Measurements from ENCODE around the gene KRI1. TPM values are rescaled to one million over a fixed set of nuclear protein-coding genes. Genes with fewer than 3 reads are reported as not detected.

The KRI1 gene
- total and polyA plus RNA-seq, 2 of the 8 experiments (the other 6 are each of a cell fraction or from before 2014, with no cell fraction given), result 14.2 to 45.2 TPM

- TF ChIP-seq, protein P1, sequence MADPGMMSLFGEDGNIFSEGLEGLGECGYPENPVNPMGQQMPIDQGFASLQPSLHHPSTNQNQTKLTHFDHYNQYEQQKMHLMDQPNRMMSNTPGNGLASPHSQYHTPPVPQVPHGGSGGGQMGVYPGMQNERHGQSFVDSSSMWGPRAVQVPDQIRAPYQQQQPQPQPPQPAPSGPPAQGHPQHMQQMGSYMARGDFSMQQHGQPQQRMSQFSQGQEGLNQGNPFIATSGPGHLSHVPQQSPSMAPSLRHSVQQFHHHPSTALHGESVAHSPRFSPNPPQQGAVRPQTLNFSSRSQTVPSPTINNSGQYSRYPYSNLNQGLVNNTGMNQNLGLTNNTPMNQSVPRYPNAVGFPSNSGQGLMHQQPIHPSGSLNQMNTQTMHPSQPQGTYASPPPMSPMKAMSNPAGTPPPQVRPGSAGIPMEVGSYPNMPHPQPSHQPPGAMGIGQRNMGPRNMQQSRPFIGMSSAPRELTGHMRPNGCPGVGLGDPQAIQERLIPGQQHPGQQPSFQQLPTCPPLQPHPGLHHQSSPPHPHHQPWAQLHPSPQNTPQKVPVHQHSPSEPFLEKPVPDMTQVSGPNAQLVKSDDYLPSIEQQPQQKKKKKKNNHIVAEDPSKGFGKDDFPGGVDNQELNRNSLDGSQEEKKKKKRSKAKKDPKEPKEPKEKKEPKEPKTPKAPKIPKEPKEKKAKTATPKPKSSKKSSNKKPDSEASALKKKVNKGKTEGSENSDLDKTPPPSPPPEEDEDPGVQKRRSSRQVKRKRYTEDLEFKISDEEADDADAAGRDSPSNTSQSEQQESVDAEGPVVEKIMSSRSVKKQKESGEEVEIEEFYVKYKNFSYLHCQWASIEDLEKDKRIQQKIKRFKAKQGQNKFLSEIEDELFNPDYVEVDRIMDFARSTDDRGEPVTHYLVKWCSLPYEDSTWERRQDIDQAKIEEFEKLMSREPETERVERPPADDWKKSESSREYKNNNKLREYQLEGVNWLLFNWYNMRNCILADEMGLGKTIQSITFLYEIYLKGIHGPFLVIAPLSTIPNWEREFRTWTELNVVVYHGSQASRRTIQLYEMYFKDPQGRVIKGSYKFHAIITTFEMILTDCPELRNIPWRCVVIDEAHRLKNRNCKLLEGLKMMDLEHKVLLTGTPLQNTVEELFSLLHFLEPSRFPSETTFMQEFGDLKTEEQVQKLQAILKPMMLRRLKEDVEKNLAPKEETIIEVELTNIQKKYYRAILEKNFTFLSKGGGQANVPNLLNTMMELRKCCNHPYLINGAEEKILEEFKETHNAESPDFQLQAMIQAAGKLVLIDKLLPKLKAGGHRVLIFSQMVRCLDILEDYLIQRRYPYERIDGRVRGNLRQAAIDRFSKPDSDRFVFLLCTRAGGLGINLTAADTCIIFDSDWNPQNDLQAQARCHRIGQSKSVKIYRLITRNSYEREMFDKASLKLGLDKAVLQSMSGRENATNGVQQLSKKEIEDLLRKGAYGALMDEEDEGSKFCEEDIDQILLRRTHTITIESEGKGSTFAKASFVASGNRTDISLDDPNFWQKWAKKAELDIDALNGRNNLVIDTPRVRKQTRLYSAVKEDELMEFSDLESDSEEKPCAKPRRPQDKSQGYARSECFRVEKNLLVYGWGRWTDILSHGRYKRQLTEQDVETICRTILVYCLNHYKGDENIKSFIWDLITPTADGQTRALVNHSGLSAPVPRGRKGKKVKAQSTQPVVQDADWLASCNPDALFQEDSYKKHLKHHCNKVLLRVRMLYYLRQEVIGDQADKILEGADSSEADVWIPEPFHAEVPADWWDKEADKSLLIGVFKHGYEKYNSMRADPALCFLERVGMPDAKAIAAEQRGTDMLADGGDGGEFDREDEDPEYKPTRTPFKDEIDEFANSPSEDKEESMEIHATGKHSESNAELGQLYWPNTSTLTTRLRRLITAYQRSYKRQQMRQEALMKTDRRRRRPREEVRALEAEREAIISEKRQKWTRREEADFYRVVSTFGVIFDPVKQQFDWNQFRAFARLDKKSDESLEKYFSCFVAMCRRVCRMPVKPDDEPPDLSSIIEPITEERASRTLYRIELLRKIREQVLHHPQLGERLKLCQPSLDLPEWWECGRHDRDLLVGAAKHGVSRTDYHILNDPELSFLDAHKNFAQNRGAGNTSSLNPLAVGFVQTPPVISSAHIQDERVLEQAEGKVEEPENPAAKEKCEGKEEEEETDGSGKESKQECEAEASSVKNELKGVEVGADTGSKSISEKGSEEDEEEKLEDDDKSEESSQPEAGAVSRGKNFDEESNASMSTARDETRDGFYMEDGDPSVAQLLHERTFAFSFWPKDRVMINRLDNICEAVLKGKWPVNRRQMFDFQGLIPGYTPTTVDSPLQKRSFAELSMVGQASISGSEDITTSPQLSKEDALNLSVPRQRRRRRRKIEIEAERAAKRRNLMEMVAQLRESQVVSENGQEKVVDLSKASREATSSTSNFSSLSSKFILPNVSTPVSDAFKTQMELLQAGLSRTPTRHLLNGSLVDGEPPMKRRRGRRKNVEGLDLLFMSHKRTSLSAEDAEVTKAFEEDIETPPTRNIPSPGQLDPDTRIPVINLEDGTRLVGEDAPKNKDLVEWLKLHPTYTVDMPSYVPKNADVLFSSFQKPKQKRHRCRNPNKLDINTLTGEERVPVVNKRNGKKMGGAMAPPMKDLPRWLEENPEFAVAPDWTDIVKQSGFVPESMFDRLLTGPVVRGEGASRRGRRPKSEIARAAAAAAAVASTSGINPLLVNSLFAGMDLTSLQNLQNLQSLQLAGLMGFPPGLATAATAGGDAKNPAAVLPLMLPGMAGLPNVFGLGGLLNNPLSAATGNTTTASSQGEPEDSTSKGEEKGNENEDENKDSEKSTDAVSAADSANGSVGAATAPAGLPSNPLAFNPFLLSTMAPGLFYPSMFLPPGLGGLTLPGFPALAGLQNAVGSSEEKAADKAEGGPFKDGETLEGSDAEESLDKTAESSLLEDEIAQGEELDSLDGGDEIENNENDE (IDR thresholded peaks at IDR 0.05; ENCODE audit: insufficient replicate concordance, low read length), result no peak
- peak; percentile 48; the same call in 1 of the 2 replicates for TF ChIP-seq CREB1 (IDR thresholded peaks at IDR 0.05)
These were observed at the start of gene KRI1 (continued) for GRCh38 chr19:10565567-10566407.
